Left lung (tissue), 10 donors: ENCODE measurements around the gene DGKD. TPM values are rescaled to one million over a fixed set of nuclear protein-coding genes. Genes with fewer than 3 reads are reported as not detected.
A peak's percentile ranks its signal among the peaks of the same experiment; 100 is the strongest.

Experiments
- ATAC-seq: fragments of 200-7000 bp; cut with Tn5 transposase; one replicate; pipeline ENCODE4 v1.9.1; 2020; ENCODE audit warnings: moderate library complexity
- DNase-seq, 4 donors: peaks; one replicate each; pipeline ENCODE4 v3.0.0-alpha.2; 2013 to 2020
- H3K27ac ChIP-seq, 2 donors: fragments of 200-600 bp; sonication (generic) in 1 of 2; one replicate each; pipeline versions ENCODE4 v1.5.0 to v1.8.0; 2020 to 2021
- H3K27me3 ChIP-seq, 2 donors: fragments of 200-600 bp; sonication (generic) in 1 of 2; one replicate each; pipeline versions ENCODE4 v1.5.0 to v1.8.0; 2020 to 2021
- H3K36me3 ChIP-seq, 2 donors: fragments of 200-600 bp; sonication (generic) in 1 of 2; one replicate each; pipeline versions ENCODE4 v1.5.0 to v1.8.0; 2020 to 2021
- H3K4me1 ChIP-seq, 2 donors: fragments of 200-600 bp; one replicate each; pipeline ENCODE4 v1.8.0; 2021
- H3K4me3 ChIP-seq, 2 donors: fragments of 200-600 bp; sonication (generic) in 1 of 2; one replicate each; pipeline versions ENCODE4 v1.5.0 to v1.8.0; 2020 to 2021; ENCODE audit warnings: mild to moderate bottlenecking in 1 of 2
- H3K9me3 ChIP-seq, 2 donors: fragments of 200-600 bp; sonication (generic) in 1 of 2; one replicate each; pipeline versions ENCODE4 v1.5.0 to v1.8.0; 2020 to 2021
- CTCF ChIP-seq, 2 donors: fragments of 200-600 bp; sonication (generic) in 1 of 2; IDR thresholded peaks; one replicate each; pipeline versions ENCODE4 v1.5.0 to v1.8.0; 2021; ENCODE audit warnings: antibody characterized with exemption in 2 of 2
- intact Hi-C, 2 donors: fragments of 100-400 bp; cut with DNase I; formaldehyde crosslinking; loops; one replicate each; pipeline versions ENCODE4 v1.11.2 to v1.14.2; 2022
- polyA plus RNA-seq, 6 donors: library from polyadenylated mRNA; unstranded; fragments of 120-200 nt; gene quantifications; one replicate each; pipeline ENCODE4 v1.2.1, GENCODE V29; 2013; ENCODE audit not compliant: insufficient read length in 6 of 6
- total RNA-seq, 2 donors: library from RNA; stranded (reverse); fragmentation: NEBNext Ultra II Directional; extraction: Animal tissue kit (Norgen Biotek cat#: 25700); gene quantifications; one replicate each; pipeline ENCODE4 v1.2.1, GENCODE V29; 2021
- donor health status: DM: no; HTN: yes; CAD: no.
- donor health status: DM: no; HTN: no; CAD: no.

Gene DGKD
- total and polyA plus RNA-seq, 8 donors, result 22.9 to 98.0 (median 32.6) TPM

- TF ChIP-seq CTCF (IDR thresholded peaks at IDR 0.05), result no peak
- intact Hi-C loops, result no loop called here
Observed at GRCh38 chr2:233365861-233366520, 11.7 kb downstream of the DGKD start.

GRCh38 chr2:233367586-233367985, 13.3 kb downstream of the DGKD start:
- ATAC-seq (no peak), DNase-seq (no peak)
- intact Hi-C loops, result no loop called here
- Histone ChIP-seq H3K4me3 (no peak overlapping the region), H3K36me3 (peaks cover 0 to 12% of the 10 kb centered on the region in 2 donors), H3K9me3 (no peaks in the 10 kb centered on the region), H3K27me3 (no peaks in the 10 kb centered on the region), H3K27ac (no peak overlapping the region), H3K4me1 (peaks cover 0 to 41% of the 10 kb centered on the region in 2 donors)
- TF ChIP-seq CTCF (IDR thresholded peaks at IDR 0.05), result no peak

More at GRCh38 chr2:233365861-233366520, 11.7 kb downstream of the DGKD start:
- no peak for ATAC-seq
- Histone ChIP-seq H3K36me3 (peaks cover 0 to 4% of the 10 kb centered on the region in 2 donors), H3K4me1 (peaks cover 0 to 41% of the 10 kb centered on the region in 2 donors), H3K9me3 (no peaks in the 10 kb centered on the region), H3K27ac (no peak overlapping the region), H3K4me3 (no peak overlapping the region), H3K27me3 (no peaks in the 10 kb centered on the region)
- no peak for DNase-seq

- DNase-seq, result no peak
- ATAC-seq, result peak; percentile 62
- peaks cover 0 to 41% of the 10 kb centered on the region in 2 donors for H3K4me1 ChIP-seq
- intact Hi-C loops, result no loop called here
- H3K9me3 ChIP-seq, result no peaks in the 10 kb centered on the region
- no peaks in the 10 kb centered on the region for H3K27me3 ChIP-seq
- peaks cover 0 to 17% of the 10 kb centered on the region in 2 donors for H3K36me3 ChIP-seq
- H3K4me3 ChIP-seq, result no peak overlapping the region
- no peak for TF ChIP-seq CTCF (IDR thresholded peaks at IDR 0.05)
- no peak overlapping the region for H3K27ac ChIP-seq
Observed at GRCh38 chr2:233368756-233369155, 14.5 kb downstream of the DGKD start.

- Histone ChIP-seq H3K27me3 (no peaks in the 10 kb centered on the region), H3K4me3 (no peak overlapping the region), H3K4me1 (peaks cover 0 to 41% of the 10 kb centered on the region in 2 donors), H3K9me3 (no peaks in the 10 kb centered on the region), H3K27ac (no peak overlapping the region), H3K36me3 (peaks cover 0 to 16% of the 10 kb centered on the region in 2 donors)
- DNase-seq (no peak), ATAC-seq (no peak)
- TF ChIP-seq CTCF (IDR thresholded peaks at IDR 0.05), result no peak
- intact Hi-C loops, result no loop called here
Observed at GRCh38 chr2:233369462-233369861, 15.2 kb downstream of the DGKD start.

GRCh38 chr2:233369897-233370685, 15.8 kb downstream of the DGKD start:
- peak; percentile 31 for ATAC-seq
- Histone ChIP-seq H3K4me3 (no peak overlapping the region), H3K36me3 (peaks cover 0 to 16% of the 10 kb centered on the region in 2 donors), H3K27ac (no peak overlapping the region), H3K27me3 (no peaks in the 10 kb centered on the region), H3K9me3 (no peaks in the 10 kb centered on the region), H3K4me1 (peaks cover 0 to 46% of the 10 kb centered on the region in 2 donors)
- intact Hi-C loops, result no loop called here
- no peak for DNase-seq
- no peak for TF ChIP-seq CTCF (IDR thresholded peaks at IDR 0.05)
